ENCODE results near the gene CRYAB. TPM values are rescaled to one million over a fixed set of nuclear protein-coding genes. Genes with fewer than 3 reads are reported as not detected.

CRYAB gene
- total and polyA plus RNA-seq, 8 donors, result 26.7 to 89.2 (median 34.8) TPM

GRCh38 chr11:111926505-111927391 is 15.2 kb upstream of the CRYAB start:
- no peaks in the 10 kb centered on the region for H3K36me3 ChIP-seq
- peak overlapping the region; percentile 84 to 88 for H3K27ac ChIP-seq
- ATAC-seq (peak; percentile 94), DNase-seq (peak; percentile 94 to 99 (median 98))
- no peak for TF ChIP-seq CTCF (IDR thresholded peaks at IDR 0.05)
- no peaks in the 10 kb centered on the region for H3K27me3 ChIP-seq
- peaks cover 21 to 25% of the 10 kb centered on the region in 2 donors for H3K4me1 ChIP-seq
- peak overlapping the region; percentile 24 to 41 for H3K4me3 ChIP-seq
- intact Hi-C loops (cut with DNase I), result loop anchor here in 1 of 2 donors (10.0 kb wide), 1 partner anchor 52 kb away; the partner anchor contains the start of genes ALG9, CFAP68 and FDXACB1
- H3K9me3 ChIP-seq, result no peaks in the 10 kb centered on the region

- Histone ChIP-seq H3K36me3 (no peaks in the 10 kb centered on the region), H3K27ac (peak overlapping the region; percentile 84 to 88), H3K27me3 (no peaks in the 10 kb centered on the region), H3K4me1 (peaks cover 21 to 22% of the 10 kb centered on the region in 2 donors), H3K4me3 (no peak overlapping the region), H3K9me3 (no peaks in the 10 kb centered on the region)
- DNase-seq (no peak), ATAC-seq (no peak)
- no peak for TF ChIP-seq CTCF (IDR thresholded peaks at IDR 0.05)
- intact Hi-C loops (cut with DNase I), result loop anchor here in 1 of 2 donors (10.0 kb wide), 1 partner anchor 51 kb away; the partner anchor contains the start of genes ALG9, CFAP68 and FDXACB1
Observed at GRCh38 chr11:111925953-111926352, 14.4 kb upstream of the CRYAB start.

GRCh38 chr11:111923951-111924350 is 12.4 kb upstream of the CRYAB start:
- intact Hi-C loops (cut with DNase I), result loop anchor here in 1 of 2 donors (10.0 kb wide), 1 partner anchor 49 kb away; the partner anchor contains the start of genes ALG9, CFAP68 and FDXACB1
- H3K9me3 ChIP-seq, result no peaks in the 10 kb centered on the region
- ATAC-seq (no peak), DNase-seq (no peak)
- no peaks in the 10 kb centered on the region for H3K36me3 ChIP-seq
- peaks cover 21 to 22% of the 10 kb centered on the region in 2 donors for H3K4me1 ChIP-seq
- H3K4me3 ChIP-seq, result no peak overlapping the region
- H3K27ac ChIP-seq, result peak overlapping the region; percentile 24 to 92
- H3K27me3 ChIP-seq, result no peaks in the 10 kb centered on the region
- TF ChIP-seq CTCF (IDR thresholded peaks at IDR 0.05), result no peak

GRCh38 chr11:111923351-111923788 is 11.8 kb upstream of the CRYAB start:
- Histone ChIP-seq H3K27ac (peak overlapping the region; percentile 24 to 92), H3K4me1 (peaks cover 21 to 22% of the 10 kb centered on the region in 2 donors), H3K4me3 (no peak overlapping the region), H3K27me3 (no peaks in the 10 kb centered on the region), H3K9me3 (no peaks in the 10 kb centered on the region), H3K36me3 (no peaks in the 10 kb centered on the region)
- intact Hi-C loops (cut with DNase I), result loop anchor here in 1 of 2 donors (10.0 kb wide), 1 partner anchor 49 kb away; the partner anchor contains the start of genes ALG9, CFAP68 and FDXACB1
- no peak for TF ChIP-seq CTCF (IDR thresholded peaks at IDR 0.05)
- no peak for DNase-seq
- ATAC-seq, result no peak

GRCh38 chr11:111922803-111923202 is 11.2 kb upstream of the CRYAB start:
- intact Hi-C loops (cut with DNase I), result loop anchor here in 1 of 2 donors (10.0 kb wide), 1 partner anchor 48 kb away; the partner anchor contains the start of genes ALG9, CFAP68 and FDXACB1
- DNase-seq (peak in 2 of 4 donors; percentile 81 to 89), ATAC-seq (peak; percentile 4)
- Histone ChIP-seq H3K36me3 (no peaks in the 10 kb centered on the region), H3K4me1 (peaks cover 21 to 22% of the 10 kb centered on the region in 2 donors), H3K4me3 (no peak overlapping the region), H3K27ac (peak overlapping the region; percentile 24 to 92), H3K27me3 (no peaks in the 10 kb centered on the region), H3K9me3 (no peaks in the 10 kb centered on the region)
- no peak for TF ChIP-seq CTCF (IDR thresholded peaks at IDR 0.05)
